SU-DHL-6 (cell line): ENCODE results near the gene SLC15A2.

Experiments used
- H2AFZ ChIP-seq: fragments of 200-600 bp; sonication (generic); 2 replicates; pipeline ENCODE4 v1.6.1; 2014; ENCODE audit warnings: low read depth, mild to moderate bottlenecking, moderate library complexity, mixed read lengths, antibody characterized with exemption, low read length; ENCODE audit not compliant: severe bottlenecking
- H3F3A ChIP-seq: fragments of 200-600 bp; shearing (Covaris generic); 2 replicates; pipeline ENCODE4 v1.6.0; 2016; ENCODE audit warnings: antibody characterized with exemption, mild to moderate bottlenecking; ENCODE audit not compliant: insufficient read depth
- H3K27ac ChIP-seq: fragments of 200-600 bp; sonication (generic); 2 replicates; pipeline ENCODE4 v1.5.1; 2016; ENCODE audit warnings: low read depth, mild to moderate bottlenecking, low read length, moderate library complexity, mixed read lengths
- H3K27me3 ChIP-seq: fragments of 200-600 bp; sonication (generic), shearing (Covaris generic); 2 replicates; pipeline ENCODE4 v1.6.0; 2014; ENCODE audit warnings: mild to moderate bottlenecking, low read length
- H3K36me3 ChIP-seq: fragments of 200-600 bp; sonication (generic); 2 replicates; pipeline ENCODE4 v1.6.1; 2014; ENCODE audit warnings: mild to moderate bottlenecking, low read length, mixed read lengths
- H3K4me2 ChIP-seq: fragments of 300-600, 200-600 bp; shearing (Covaris generic), sonication (generic); 2 replicates; pipeline ENCODE4 v1.6.0; 2014; ENCODE audit warnings: low read length, low read depth, mild to moderate bottlenecking; ENCODE audit not compliant: poor library complexity, severe bottlenecking
- H3K4me3 ChIP-seq: fragments of 200-600 bp; sonication (generic); 2 replicates; pipeline ENCODE4 v1.5.1; 2014; ENCODE audit warnings: antibody characterized with exemption, low read length, mild to moderate bottlenecking, mixed read lengths; ENCODE audit not compliant: insufficient read depth, poor library complexity, severe bottlenecking
- H3K79me2 ChIP-seq: fragments of 200-600 bp; sonication (generic); 2 replicates; pipeline ENCODE4 v1.6.1; 2014; ENCODE audit warnings: mild to moderate bottlenecking, low read length, moderate library complexity; ENCODE audit not compliant: insufficient read depth
- H3K9ac ChIP-seq: fragments of 200-600 bp; sonication (generic); 2 replicates; pipeline ENCODE4 v1.7.0; 2014; ENCODE audit warnings: mild to moderate bottlenecking, low read length
- H3K9me2 ChIP-seq: fragments of 200-600 bp; sonication (generic); replicated peaks from 2 replicates; pipeline ENCODE4 v1.6.1; 2014; ENCODE audit warnings: low read length; ENCODE audit not compliant: insufficient read depth
- H3K9me3 ChIP-seq: fragments of 200-600 bp; sonication (generic); 2 replicates; pipeline ENCODE4 v1.6.1; 2014; ENCODE audit warnings: low read length, mixed read lengths; ENCODE audit not compliant: insufficient read depth
- H4K20me1 ChIP-seq: fragments of 200-600 bp; sonication (generic); 2 replicates; pipeline ENCODE4 v1.6.1; 2014; ENCODE audit warnings: low read depth, mild to moderate bottlenecking, antibody characterized with exemption, low read length, moderate library complexity, mixed read lengths
- EZH2phosphoT487 ChIP-seq: fragments of 200-600 bp; sonication (generic), shearing (Covaris generic); conservative IDR thresholded peaks from 2 replicates; pipeline ENCODE4 v1.6.1; 2018; ENCODE audit warnings: mild to moderate bottlenecking, antibody characterized with exemption, low read length, moderate library complexity, mixed read lengths
- TF ChIP-seq, protein P1 (sequence below): fragments of 200-600 bp; sonication (generic); IDR thresholded peaks from one replicate; pipeline ENCODE4 v1.5.1; 2017; ENCODE audit warnings: antibody characterized with exemption, mild to moderate bottlenecking, low read length, moderate library complexity; ENCODE audit not compliant: insufficient read depth, poor library complexity, severe bottlenecking

SLC15A2 gene

DNA sequence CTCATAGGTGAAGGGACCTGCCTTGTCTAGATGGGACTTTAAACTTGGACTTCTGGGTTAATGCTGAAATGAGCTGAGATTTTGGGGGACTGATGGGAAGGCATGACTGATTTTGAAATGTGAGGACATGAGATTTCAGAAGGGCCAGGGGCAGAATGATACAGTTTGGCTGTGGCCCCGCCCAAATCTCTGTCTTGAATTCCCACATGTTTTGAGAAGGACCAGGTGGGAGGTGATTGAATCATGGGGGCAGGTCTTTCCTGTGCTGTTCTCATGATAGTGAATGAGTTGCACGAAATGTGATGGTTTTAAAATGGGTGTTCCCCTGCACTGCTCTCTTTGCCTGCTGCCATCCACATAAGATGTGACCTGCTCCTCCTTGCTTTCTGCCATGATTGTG, 85.0 kb downstream of the SLC15A2 start:
- peak overlapping the region; percentile 41; the same call in 1 of the 2 replicates for H3K27ac ChIP-seq
- H3K9me2 ChIP-seq = no peaks in the 10 kb centered on the region
- no peak overlapping the region for H2AFZ ChIP-seq
- H3K79me2 ChIP-seq = no peaks in the 10 kb centered on the region
- no peak overlapping the region for H3K4me3 ChIP-seq
- no peak overlapping the region for H3K4me2 ChIP-seq
- no peaks in the 10 kb centered on the region for H4K20me1 ChIP-seq
- H3K9me3 ChIP-seq = peaks cover 7% of the 10 kb centered on the region; the same call in 1 of the 2 replicates
- no peak for TF ChIP-seq EZH2phosphoT487
- TF ChIP-seq, protein P1, sequence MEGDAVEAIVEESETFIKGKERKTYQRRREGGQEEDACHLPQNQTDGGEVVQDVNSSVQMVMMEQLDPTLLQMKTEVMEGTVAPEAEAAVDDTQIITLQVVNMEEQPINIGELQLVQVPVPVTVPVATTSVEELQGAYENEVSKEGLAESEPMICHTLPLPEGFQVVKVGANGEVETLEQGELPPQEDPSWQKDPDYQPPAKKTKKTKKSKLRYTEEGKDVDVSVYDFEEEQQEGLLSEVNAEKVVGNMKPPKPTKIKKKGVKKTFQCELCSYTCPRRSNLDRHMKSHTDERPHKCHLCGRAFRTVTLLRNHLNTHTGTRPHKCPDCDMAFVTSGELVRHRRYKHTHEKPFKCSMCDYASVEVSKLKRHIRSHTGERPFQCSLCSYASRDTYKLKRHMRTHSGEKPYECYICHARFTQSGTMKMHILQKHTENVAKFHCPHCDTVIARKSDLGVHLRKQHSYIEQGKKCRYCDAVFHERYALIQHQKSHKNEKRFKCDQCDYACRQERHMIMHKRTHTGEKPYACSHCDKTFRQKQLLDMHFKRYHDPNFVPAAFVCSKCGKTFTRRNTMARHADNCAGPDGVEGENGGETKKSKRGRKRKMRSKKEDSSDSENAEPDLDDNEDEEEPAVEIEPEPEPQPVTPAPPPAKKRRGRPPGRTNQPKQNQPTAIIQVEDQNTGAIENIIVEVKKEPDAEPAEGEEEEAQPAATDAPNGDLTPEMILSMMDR = no peak
- no peaks in the 10 kb centered on the region for H3K27me3 ChIP-seq
- H3K36me3 ChIP-seq = peaks cover 16% of the 10 kb centered on the region
- no peak overlapping the region for H3K9ac ChIP-seq
- peaks cover 6% of the 10 kb centered on the region; the same call in 1 of the 2 replicates for H3F3A ChIP-seq

DNA sequence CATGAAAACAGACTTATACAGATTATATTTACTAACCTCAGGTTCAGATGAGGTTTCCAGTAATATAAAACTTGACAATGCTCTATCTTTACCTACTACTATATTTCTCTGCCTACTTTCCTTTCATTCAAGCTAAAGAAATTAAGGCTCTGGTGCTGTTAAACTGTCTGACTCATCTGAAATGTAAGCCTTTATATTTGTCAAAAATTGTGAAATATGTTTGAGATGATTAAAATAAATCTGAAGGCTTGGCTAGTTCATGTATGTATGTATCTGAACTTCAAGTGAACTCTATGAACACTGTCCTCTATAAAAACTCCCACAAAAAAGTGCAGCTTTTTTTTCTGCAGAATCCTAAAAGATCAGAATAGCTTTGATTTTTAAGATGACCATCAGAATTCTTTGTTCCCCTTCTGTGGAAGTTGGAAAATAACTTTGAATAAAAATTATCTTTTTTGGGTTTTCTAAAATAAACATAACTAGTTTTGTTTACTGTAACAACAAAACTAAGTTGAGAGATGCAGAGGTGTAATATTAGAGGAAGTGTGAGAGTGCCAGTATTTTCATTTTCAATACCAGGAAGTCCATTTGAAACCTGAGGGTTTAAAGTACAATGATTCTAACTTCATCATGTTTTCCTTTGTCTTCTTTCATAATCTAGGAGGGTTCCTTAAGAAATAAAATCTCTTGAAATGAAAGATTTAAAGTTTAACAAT, 85.7 kb downstream of the SLC15A2 start:
- TF ChIP-seq, protein P1 = no peak
- TF ChIP-seq EZH2phosphoT487 = no peak
- Histone ChIP-seq H3K9ac (peak overlapping the region; percentile 17), H3K79me2 (no peaks in the 10 kb centered on the region), H3F3A (peaks cover 6% of the 10 kb centered on the region; the same call in 1 of the 2 replicates), H3K4me2 (peak overlapping the region; percentile 39), H3K4me3 (no peak overlapping the region), H3K27ac (peak overlapping the region; percentile 41), H3K9me3 (peaks cover 3% of the 10 kb centered on the region; the same call in 1 of the 2 replicates), H4K20me1 (no peaks in the 10 kb centered on the region), H2AFZ (peak overlapping the region; percentile 21), H3K9me2 (no peaks in the 10 kb centered on the region), H3K36me3 (peaks cover 19% of the 10 kb centered on the region), H3K27me3 (no peaks in the 10 kb centered on the region)

DNA sequence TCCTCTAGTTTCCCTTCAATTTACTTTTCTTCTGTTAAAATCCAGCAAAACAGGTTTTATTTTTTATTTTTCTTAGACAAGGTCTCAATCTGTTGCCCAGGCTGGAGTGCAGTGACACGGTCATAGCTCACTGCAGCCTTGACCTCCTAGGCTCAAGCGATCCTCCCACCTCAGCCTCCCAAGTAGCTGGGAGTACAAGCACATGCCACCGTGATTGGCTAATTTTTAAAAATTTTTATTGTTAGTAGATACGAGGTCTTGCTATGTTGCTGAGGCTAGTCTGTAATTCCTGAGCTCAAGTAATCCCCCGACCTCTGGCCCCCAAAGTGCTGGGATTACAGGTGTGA, 86.2 kb downstream of the SLC15A2 start:
- Histone ChIP-seq H3K9me3 (no peaks in the 10 kb centered on the region; the same call in 1 of the 2 replicates), H2AFZ (peak overlapping the region; percentile 21), H3K9ac (peak overlapping the region; percentile 17), H3K4me3 (no peak overlapping the region), H3K36me3 (peaks cover 23% of the 10 kb centered on the region), H3K27ac (peak overlapping the region; percentile 47), H3K9me2 (no peaks in the 10 kb centered on the region), H3K27me3 (no peaks in the 10 kb centered on the region), H3F3A (peaks cover 6% of the 10 kb centered on the region; the same call in 1 of the 2 replicates), H3K79me2 (no peaks in the 10 kb centered on the region), H3K4me2 (peak overlapping the region; percentile 39), H4K20me1 (no peaks in the 10 kb centered on the region)
- no peak for TF ChIP-seq EZH2phosphoT487
- TF ChIP-seq, protein P1 = no peak
